Activated T-cell treated with anti-CD3 and anti-CD28 coated beads, Interleukin-2, amount 50 U/mL, for 72 hours (primary cell): ENCODE data around the gene NOM1. TPM values are rescaled to one million over a fixed set of nuclear protein-coding genes. Genes with fewer than 3 reads are reported as not detected.

Experiments used
- ATAC-seq, 2 donors: fragments of 150-1000 bp; cut with Tn5 transposase; replicated peaks in 1 of 2; 2 replicates each; pipeline ENCODE4 v1.10.0; 2021; ENCODE audit warnings: moderate library complexity in 2 of 2, mild to moderate bottlenecking in 1 of 2
- DNase-seq, 2 donors: peaks; one replicate each; pipeline ENCODE4 v3.0.0; 2021 to 2022; ENCODE audit warnings: mixed read lengths in 1 of 2
- H3K27ac Mint-ChIP-seq: one replicate; pipeline ENCODE4 v1.8.0; 2022; ENCODE audit warnings: mild to moderate bottlenecking, moderate library complexity, mixed read lengths
- H3K27me3 Mint-ChIP-seq: one replicate; pipeline ENCODE4 v1.8.0; 2022; ENCODE audit warnings: low read depth, mixed read lengths
- H3K36me3 Mint-ChIP-seq, 2 donors: one replicate each; pipeline ENCODE4 v1.8.0; 2022; ENCODE audit warnings: mixed read lengths in 2 of 2, mild to moderate bottlenecking in 1 of 2; ENCODE audit not compliant: insufficient read depth in 2 of 2
- H3K4me1 Mint-ChIP-seq: one replicate; pipeline ENCODE4 v1.8.0; 2022; ENCODE audit warnings: low read depth, mixed read lengths
- H3K4me3 Mint-ChIP-seq, 2 donors: one replicate each; pipeline ENCODE4 v1.8.0; 2022; ENCODE audit warnings: mild to moderate bottlenecking in 2 of 2, mixed read lengths in 2 of 2, moderate library complexity in 2 of 2
- H3K9me3 Mint-ChIP-seq, 2 donors: one replicate each; pipeline ENCODE4 v1.8.0; 2022; ENCODE audit warnings: mixed read lengths in 2 of 2
- total RNA-seq, 2 donors: library from RNA; stranded (reverse); gene quantifications; one replicate each; pipeline ENCODE4 v1.2.3, GENCODE V29; 2022

Gene NOM1
- total RNA-seq, 2 donors from 2014 or later = 30.1 to 37.5 TPM

GRCh38 chr7:156998988-156999957 is 49.8 kb downstream of the NOM1 start:
- H3K36me3 Mint-ChIP-seq = peaks cover 3 to 7% of the 10 kb centered on the region in 2 donors
- no peaks in the 10 kb centered on the region for H3K9me3 Mint-ChIP-seq
- no peak overlapping the region for H3K27ac Mint-ChIP-seq
- H3K4me1 Mint-ChIP-seq = peaks cover 37% of the 10 kb centered on the region
- H3K4me3 Mint-ChIP-seq = peak overlapping the region; percentile 38 to 62
- ATAC-seq (peak in 1 of 2 donors; percentile 35), DNase-seq (no peak)
- peaks cover 77% of the 10 kb centered on the region for H3K27me3 Mint-ChIP-seq

- peaks cover 3 to 7% of the 10 kb centered on the region in 2 donors for H3K36me3 Mint-ChIP-seq
- H3K4me1 Mint-ChIP-seq = peaks cover 46% of the 10 kb centered on the region
- peaks cover 83% of the 10 kb centered on the region for H3K27me3 Mint-ChIP-seq
- peak overlapping the region; percentile 83 to 87 for H3K4me3 Mint-ChIP-seq
- no peak overlapping the region for H3K27ac Mint-ChIP-seq
- no peaks in the 10 kb centered on the region for H3K9me3 Mint-ChIP-seq
- DNase-seq = no peak
- ATAC-seq = peak; percentile 25 to 27
These were observed 50.6 kb downstream of the NOM1 start for GRCh38 chr7:156999958-157000726.

- Mint-ChIP-seq H3K4me1 (peaks cover 46% of the 10 kb centered on the region), H3K4me3 (peak overlapping the region; percentile 67 to 82), H3K27ac (peak overlapping the region; percentile 6), H3K27me3 (peaks cover 77% of the 10 kb centered on the region), H3K9me3 (no peaks in the 10 kb centered on the region), H3K36me3 (peaks cover 3 to 7% of the 10 kb centered on the region in 2 donors)
- DNase-seq (no peak), ATAC-seq (peak in 1 of 2 donors; percentile 46)
These were observed 51.5 kb downstream of the NOM1 start for GRCh38 chr7:157000741-157001653.

- Mint-ChIP-seq H3K27me3 (peaks cover 74% of the 10 kb centered on the region), H3K4me1 (peaks cover 46% of the 10 kb centered on the region), H3K27ac (no peak overlapping the region), H3K36me3 (peaks cover 3 to 7% of the 10 kb centered on the region in 2 donors), H3K4me3 (peak overlapping the region; percentile 11 to 17), H3K9me3 (no peaks in the 10 kb centered on the region)
- DNase-seq (no peak), ATAC-seq (no peak)
These were observed 52.7 kb downstream of the NOM1 start for GRCh38 chr7:157001920-157002818.

GRCh38 chr7:157002819-157003421 is 53.4 kb downstream of the NOM1 start:
- no peak for ATAC-seq
- Mint-ChIP-seq H3K27me3 (peaks cover 75% of the 10 kb centered on the region), H3K36me3 (peaks cover 3 to 7% of the 10 kb centered on the region in 2 donors), H3K4me3 (no peak overlapping the region), H3K9me3 (no peaks in the 10 kb centered on the region), H3K4me1 (peaks cover 44% of the 10 kb centered on the region), H3K27ac (no peak overlapping the region)
- no peak for DNase-seq

- H3K27me3 Mint-ChIP-seq = peaks cover 75% of the 10 kb centered on the region
- no peak for DNase-seq
- peaks cover 3 to 7% of the 10 kb centered on the region in 2 donors for H3K36me3 Mint-ChIP-seq
- peak overlapping the region in 1 of 2 donors; percentile 47 for H3K4me3 Mint-ChIP-seq
- peaks cover 39% of the 10 kb centered on the region for H3K4me1 Mint-ChIP-seq
- no peak overlapping the region for H3K27ac Mint-ChIP-seq
- ATAC-seq = no peak
- H3K9me3 Mint-ChIP-seq = no peaks in the 10 kb centered on the region
These were observed 53.9 kb downstream of the NOM1 start for GRCh38 chr7:157003445-157003755.

GRCh38 chr7:157003756-157004520 is 54.4 kb downstream of the NOM1 start:
- peaks cover 75% of the 10 kb centered on the region for H3K27me3 Mint-ChIP-seq
- H3K27ac Mint-ChIP-seq = no peak overlapping the region
- H3K36me3 Mint-ChIP-seq = peaks cover 3 to 7% of the 10 kb centered on the region in 2 donors
- ATAC-seq = peak in 1 of 2 donors; percentile 44
- DNase-seq = no peak
- H3K4me3 Mint-ChIP-seq = peak overlapping the region; percentile 47 to 62
- peaks cover 35% of the 10 kb centered on the region for H3K4me1 Mint-ChIP-seq
- no peaks in the 10 kb centered on the region for H3K9me3 Mint-ChIP-seq

GRCh38 chr7:157004521-157005455 is 55.3 kb downstream of the NOM1 start:
- ATAC-seq (no peak), DNase-seq (no peak)
- H3K4me1 Mint-ChIP-seq = peaks cover 35% of the 10 kb centered on the region
- peaks cover 3 to 9% of the 10 kb centered on the region in 2 donors for H3K36me3 Mint-ChIP-seq
- no peaks in the 10 kb centered on the region for H3K9me3 Mint-ChIP-seq
- no peak overlapping the region for H3K27ac Mint-ChIP-seq
- peak overlapping the region; percentile 31 to 62 for H3K4me3 Mint-ChIP-seq
- peaks cover 75% of the 10 kb centered on the region for H3K27me3 Mint-ChIP-seq

- DNase-seq (no peak), ATAC-seq (no peak)
- H3K4me3 Mint-ChIP-seq = peak overlapping the region; percentile 49 to 52
- H3K9me3 Mint-ChIP-seq = no peaks in the 10 kb centered on the region
- peaks cover 33% of the 10 kb centered on the region for H3K4me1 Mint-ChIP-seq
- peaks cover 72% of the 10 kb centered on the region for H3K27me3 Mint-ChIP-seq
- H3K36me3 Mint-ChIP-seq = peaks cover 3 to 9% of the 10 kb centered on the region in 2 donors
- no peak overlapping the region for H3K27ac Mint-ChIP-seq
These were observed 56.1 kb downstream of the NOM1 start for GRCh38 chr7:157005456-157006204.
